ENCODE results near the gene LTBP4.

GRCh38 chr19:40632311-40633036 lies 31.3 kb downstream of the LTBP4 start:
- no peak for TF ChIP-seq POLR2A (IDR thresholded peaks at IDR 0.05)
- no peak for TF ChIP-seq CTCF (IDR thresholded peaks at IDR 0.05)

All from gastroesophageal sphincter (tissue), 3 donors.